ENCODE data around the gene EIF2S3. TPM values are rescaled to one million over a fixed set of nuclear protein-coding genes. Genes with fewer than 3 reads are reported as not detected.

The EIF2S3 gene
- total RNA-seq (100 to 1,000 TPM; 218 to 221 TPM), polyA plus RNA-seq (100 to 1,000 TPM; 117 to 120 TPM)

DNA sequence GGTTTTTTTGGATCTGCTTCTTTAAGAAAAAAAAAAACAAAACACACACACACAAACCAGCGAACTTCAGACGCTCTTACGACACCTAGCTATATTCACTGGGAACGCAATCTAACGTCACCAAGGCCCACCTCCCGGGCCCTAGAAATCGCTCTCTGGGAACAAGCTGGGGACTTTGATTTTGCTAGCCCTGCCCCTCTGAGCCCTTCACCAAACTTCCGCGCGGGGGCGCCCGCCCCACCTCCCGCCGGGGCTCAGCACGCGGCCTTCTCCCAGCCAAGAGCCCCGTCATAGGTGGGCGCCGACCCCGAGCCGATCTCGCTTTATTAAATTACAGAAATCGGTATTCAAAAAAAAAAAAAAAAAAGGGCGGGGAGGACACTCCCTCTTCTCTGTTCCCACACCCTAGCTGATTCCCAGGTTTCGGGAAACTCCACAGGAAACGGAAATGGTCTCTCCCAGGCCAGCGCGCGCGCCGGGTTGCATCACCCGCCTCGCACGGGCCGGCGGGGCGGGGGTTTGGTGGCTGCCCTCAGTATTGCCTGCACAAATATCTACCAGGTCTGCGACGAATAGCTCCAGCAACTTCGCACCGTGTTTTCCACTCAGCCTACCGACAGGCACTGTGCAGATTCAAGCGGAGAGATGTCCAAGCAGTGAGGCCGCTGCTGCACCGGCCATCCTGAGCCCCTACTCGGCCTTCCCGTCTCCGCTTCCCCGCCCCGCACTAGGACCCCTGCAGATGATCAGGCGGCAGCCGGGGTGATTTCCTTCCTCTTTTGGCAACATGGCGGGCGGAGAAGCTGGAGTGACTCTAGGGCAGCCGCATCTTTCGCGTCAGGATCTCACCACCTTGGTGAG, at the start of gene EIF2S3:
Gene EIF2S3, plus strand, starts transcription at position 775 of the 861 bp plus-strand sequence. Its CDS starts 13 bp downstream, at position 788.
- ChIA-PET POLR2A (ENCODE audit: partially characterized antibody) (interaction anchor here (0.6 to 5.0 kb wide), 22 partner anchors 17 to 434 kb away, joined by 3 to 76 read pairs (median 6); partner anchors contain the start of genes ACOT9, APOO, CXorf58 and KLHL15), CTCF (ENCODE audit: partially characterized antibody) (interaction anchor here (0.6 to 3.4 kb wide), 33 partner anchors 11 to 444 kb away, joined by 3 to 53 read pairs (median 4); partner anchors contain the start of genes APOO, CXorf58, KLHL15 and PRDX4)
- H3K36me3 ChIP-seq (ENCODE audit: insufficient read depth, low read length) = no peaks in the 10 kb centered on the region
- peak within 1 kb of the TSS; percentile 76 to 79 for H3K4me3 ChIP-seq (ENCODE audit: low read length in 2 of 2)
- no peaks in the 10 kb centered on the region for H3K9me3 Mint-ChIP-seq
- peaks cover 5% of the 10 kb centered on the region for H3K4me1 ChIP-seq (ENCODE audit: insufficient read depth, low read length)
- DNase-seq = peak; percentile 90 to 96 (median 94)
- intact Hi-C loops (cut with micrococcal nuclease) = loop anchor here (1.0 kb wide), 7 partner anchors 29 to 425 kb away; partner anchors contain the start of genes CXorf58, PRDX4 and SAT1
- peak within 1 kb of the TSS in 3 of 8 donors; percentile 97 to 100 (median 98) for H3K4me3 Mint-ChIP-seq
- no peaks in the 10 kb centered on the region for H3K27me3 ChIP-seq (ENCODE audit: insufficient read depth, low read length)
- no peaks in the 10 kb centered on the region for H3K9me3 ChIP-seq (ENCODE audit: control insufficient read depth in 1 of 2, low read length in 2 of 2)
- H3K4me1 Mint-ChIP-seq = peaks cover 0 to 4% (median 1%) of the 10 kb centered on the region in 4 donors
- no peak within 1 kb of the TSS for H3K27ac ChIP-seq (ENCODE audit: low read depth, low read length)
- peak within 1 kb of the TSS in 1 of 7 donors; percentile 99 for H3K27ac Mint-ChIP-seq
- no peaks in the 10 kb centered on the region for H3K27me3 Mint-ChIP-seq
- peaks cover 7 to 9% of the 10 kb centered on the region in 2 donors for H3K36me3 Mint-ChIP-seq

DNA sequence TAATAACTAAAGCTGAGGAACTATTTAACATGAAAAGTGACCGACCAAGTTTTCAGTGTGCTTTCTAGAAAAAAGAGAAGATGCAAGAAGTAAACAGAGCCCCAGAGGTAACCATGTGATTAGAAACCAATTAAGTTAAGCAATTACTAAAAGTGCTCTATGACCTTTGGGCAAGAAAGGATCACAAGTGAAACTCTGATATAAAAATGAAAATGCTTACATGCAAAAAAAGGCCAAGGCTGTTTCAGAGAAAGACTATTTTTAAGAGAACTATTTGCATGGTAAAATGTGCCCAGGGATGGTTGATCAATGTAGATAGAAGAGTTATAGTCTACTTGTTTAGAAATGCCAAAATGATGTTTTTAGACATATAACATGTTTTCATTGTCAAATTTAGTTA, 49.7 kb upstream of the EIF2S3 start:
- ChIA-PET CTCF (ENCODE audit: partially characterized antibody) (no interaction called here), POLR2A (ENCODE audit: partially characterized antibody) (no interaction called here)
- H3K27ac ChIP-seq (ENCODE audit: low read depth, low read length) = no peak overlapping the region

DNA sequence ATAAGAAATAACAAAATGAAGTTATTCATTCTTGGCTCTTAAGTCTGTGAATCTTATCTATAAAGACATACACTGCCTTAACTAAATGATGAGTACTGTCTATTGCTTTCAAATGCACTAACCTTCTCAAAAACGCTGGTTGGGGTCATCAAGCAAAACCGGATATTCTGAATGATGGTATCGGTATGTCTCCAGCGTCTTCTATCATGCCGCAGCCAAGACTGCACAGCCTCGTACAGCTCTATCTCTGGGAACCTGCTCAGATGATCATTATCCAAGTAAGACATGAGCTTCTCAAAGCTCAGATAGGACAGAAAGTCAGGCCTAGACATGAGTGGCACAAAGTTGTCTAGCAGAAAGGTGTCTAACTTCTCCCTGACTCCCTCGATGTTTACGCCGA, 48.9 kb upstream of the EIF2S3 start:
- H3K4me1 ChIP-seq (ENCODE audit: insufficient read depth, low read length) = no peaks in the 10 kb centered on the region
- ChIA-PET POLR2A (ENCODE audit: partially characterized antibody) (no interaction called here), CTCF (ENCODE audit: partially characterized antibody) (no interaction called here)
- no peaks in the 10 kb centered on the region for H3K27me3 ChIP-seq (ENCODE audit: insufficient read depth, low read length)
- H3K9me3 Mint-ChIP-seq = no peaks in the 10 kb centered on the region
- no peak overlapping the region for H3K27ac ChIP-seq (ENCODE audit: low read depth, low read length)
- DNase-seq = no peak
- H3K36me3 Mint-ChIP-seq = peaks cover 13 to 24% of the 10 kb centered on the region in 2 donors
- intact Hi-C loops (cut with micrococcal nuclease) = no loop called here
- H3K27ac Mint-ChIP-seq = no peak overlapping the region
- H3K4me3 ChIP-seq (ENCODE audit: low read length in 2 of 2) = no peak overlapping the region
- H3K4me3 Mint-ChIP-seq = no peak overlapping the region
- H3K36me3 ChIP-seq (ENCODE audit: insufficient read depth, low read length) = peaks cover 6% of the 10 kb centered on the region
- H3K4me1 Mint-ChIP-seq = peaks cover 7 to 33% (median 19%) of the 10 kb centered on the region in 4 donors
- H3K27me3 Mint-ChIP-seq = no peaks in the 10 kb centered on the region
- no peaks in the 10 kb centered on the region for H3K9me3 ChIP-seq (ENCODE audit: control insufficient read depth in 1 of 2, low read length in 2 of 2)

More for the DNA sequence above, 49.7 kb upstream of the EIF2S3 start:
- peaks cover 13 to 23% of the 10 kb centered on the region in 2 donors for H3K36me3 Mint-ChIP-seq
- H3K4me3 ChIP-seq (ENCODE audit: low read length in 2 of 2) = no peak overlapping the region
- no peak overlapping the region for H3K27ac Mint-ChIP-seq
- H3K27me3 Mint-ChIP-seq = no peaks in the 10 kb centered on the region
- no peaks in the 10 kb centered on the region for H3K27me3 ChIP-seq (ENCODE audit: insufficient read depth, low read length)
- H3K4me1 Mint-ChIP-seq = peaks cover 4 to 25% (median 12%) of the 10 kb centered on the region in 4 donors
- no peaks in the 10 kb centered on the region for H3K9me3 Mint-ChIP-seq
- no peak for DNase-seq
- H3K36me3 ChIP-seq (ENCODE audit: insufficient read depth, low read length) = peaks cover 6% of the 10 kb centered on the region
- H3K4me3 Mint-ChIP-seq = no peak overlapping the region
- no peaks in the 10 kb centered on the region for H3K9me3 ChIP-seq (ENCODE audit: control insufficient read depth in 1 of 2, low read length in 2 of 2)
- intact Hi-C loops (cut with micrococcal nuclease) = no loop called here
- no peaks in the 10 kb centered on the region for H3K4me1 ChIP-seq (ENCODE audit: insufficient read depth, low read length)

DNA sequence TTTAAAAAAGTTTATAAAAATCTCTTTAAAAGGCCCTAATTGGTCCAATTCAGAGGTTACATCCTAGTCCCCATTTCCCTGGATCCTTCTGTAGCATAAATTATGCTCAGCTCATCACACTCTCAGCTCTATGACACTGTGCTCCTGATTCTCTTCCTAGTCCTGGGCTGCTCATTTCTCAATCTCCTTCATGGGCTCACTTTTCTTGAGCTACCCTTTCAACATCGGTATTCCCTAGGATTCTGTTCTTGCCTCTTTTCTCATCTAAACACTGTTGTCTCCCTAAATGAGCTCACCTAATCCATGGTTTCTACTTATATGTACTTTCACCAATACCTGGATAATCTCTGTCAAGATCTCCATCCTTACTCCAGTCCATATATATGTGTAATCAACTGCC, 42.5 kb upstream of the EIF2S3 start:
- no peak overlapping the region for H3K27ac Mint-ChIP-seq
- no peak overlapping the region for H3K27ac ChIP-seq (ENCODE audit: low read depth, low read length)
- H3K4me3 Mint-ChIP-seq = no peak overlapping the region
- intact Hi-C loops (cut with micrococcal nuclease) = no loop called here
- H3K9me3 Mint-ChIP-seq = peaks cover 0 to 2% (median 0%) of the 10 kb centered on the region in 8 donors
- H3K36me3 Mint-ChIP-seq = peaks cover 0 to 17% of the 10 kb centered on the region in 2 donors
- H3K27me3 Mint-ChIP-seq = no peaks in the 10 kb centered on the region
- no peaks in the 10 kb centered on the region for H3K27me3 ChIP-seq (ENCODE audit: insufficient read depth, low read length)
- POLR2A ChIA-PET (ENCODE audit: partially characterized antibody) = interaction anchor here (0.9 to 1.2 kb wide), 3 partner anchors 10 to 104 kb away, joined by 3 to 4 read pairs (median 3); partner anchors contain the start of genes CXorf58 and EIF2S3
- H3K4me3 ChIP-seq (ENCODE audit: low read length in 2 of 2) = no peak overlapping the region
- no peak for DNase-seq
- H3K4me1 Mint-ChIP-seq = peaks cover 20 to 34% (median 30%) of the 10 kb centered on the region in 4 donors
- no peaks in the 10 kb centered on the region for H3K9me3 ChIP-seq (ENCODE audit: control insufficient read depth in 1 of 2, low read length in 2 of 2)
- no peaks in the 10 kb centered on the region for H3K36me3 ChIP-seq (ENCODE audit: insufficient read depth, low read length)
- peaks cover 14% of the 10 kb centered on the region for H3K4me1 ChIP-seq (ENCODE audit: insufficient read depth, low read length)
- CTCF ChIA-PET (ENCODE audit: partially characterized antibody) = interaction anchor here (0.8 to 1.2 kb wide), 3 partner anchors 23 to 59 kb away, joined by 3 to 4 read pairs (median 4); no protein-coding TSS in a partner anchor

DNA sequence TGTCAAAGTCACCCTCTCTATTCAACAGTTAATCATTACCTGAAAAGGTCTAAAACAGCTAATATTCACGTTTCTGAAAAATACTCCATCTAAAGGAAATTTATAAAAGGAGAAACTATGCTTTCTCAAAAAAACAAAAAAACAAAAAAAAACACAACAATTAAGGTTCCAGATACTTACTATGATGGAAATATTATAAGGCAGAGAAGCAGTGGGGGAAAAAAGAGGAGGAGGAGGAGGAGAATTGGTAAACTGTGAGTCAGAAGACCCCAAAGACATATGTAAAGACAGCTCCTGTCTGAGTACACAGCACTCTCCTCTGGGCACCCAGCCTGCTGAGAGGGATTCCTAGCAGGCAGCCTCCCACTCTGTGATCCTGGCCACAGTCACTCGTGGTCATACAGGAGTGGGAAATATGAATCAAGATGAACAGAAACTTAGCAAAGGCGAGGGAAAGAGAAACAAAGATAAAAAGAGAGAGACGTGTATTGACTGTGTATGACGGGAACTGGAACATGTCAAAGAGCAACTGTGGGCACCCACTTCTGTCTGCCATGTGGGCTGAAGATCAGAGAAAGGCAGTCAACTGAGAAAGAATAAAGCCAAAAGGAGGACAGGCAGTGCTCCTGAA, 40.3 kb upstream of the EIF2S3 start:
- H3K9me3 ChIP-seq (ENCODE audit: control insufficient read depth in 1 of 2, low read length in 2 of 2) = no peaks in the 10 kb centered on the region
- H3K27ac ChIP-seq (ENCODE audit: low read depth, low read length) = no peak overlapping the region
- peak in 2 of 5 donors; percentile 7 to 11 for DNase-seq
- no peaks in the 10 kb centered on the region for H3K27me3 ChIP-seq (ENCODE audit: insufficient read depth, low read length)
- peak overlapping the region in 6 of 7 donors; percentile 23 to 86 (median 68) for H3K27ac Mint-ChIP-seq
- peaks cover 20 to 30% (median 25%) of the 10 kb centered on the region in 4 donors for H3K4me1 Mint-ChIP-seq
- intact Hi-C loops (cut with micrococcal nuclease) = no loop called here
- peaks cover 0 to 2% (median 0%) of the 10 kb centered on the region in 8 donors for H3K9me3 Mint-ChIP-seq
- H3K4me3 Mint-ChIP-seq = peak overlapping the region in 5 of 8 donors; percentile 0 to 85 (median 51)
- no peak overlapping the region for H3K4me3 ChIP-seq (ENCODE audit: low read length in 2 of 2)
- POLR2A ChIA-PET (ENCODE audit: partially characterized antibody) = no interaction called here
- H3K4me1 ChIP-seq (ENCODE audit: insufficient read depth, low read length) = peaks cover 15% of the 10 kb centered on the region
- CTCF ChIA-PET (ENCODE audit: partially characterized antibody) = no interaction called here
- peaks cover 0 to 14% of the 10 kb centered on the region in 2 donors for H3K36me3 Mint-ChIP-seq
- H3K27me3 Mint-ChIP-seq = no peaks in the 10 kb centered on the region
- H3K36me3 ChIP-seq (ENCODE audit: insufficient read depth, low read length) = no peaks in the 10 kb centered on the region

DNA sequence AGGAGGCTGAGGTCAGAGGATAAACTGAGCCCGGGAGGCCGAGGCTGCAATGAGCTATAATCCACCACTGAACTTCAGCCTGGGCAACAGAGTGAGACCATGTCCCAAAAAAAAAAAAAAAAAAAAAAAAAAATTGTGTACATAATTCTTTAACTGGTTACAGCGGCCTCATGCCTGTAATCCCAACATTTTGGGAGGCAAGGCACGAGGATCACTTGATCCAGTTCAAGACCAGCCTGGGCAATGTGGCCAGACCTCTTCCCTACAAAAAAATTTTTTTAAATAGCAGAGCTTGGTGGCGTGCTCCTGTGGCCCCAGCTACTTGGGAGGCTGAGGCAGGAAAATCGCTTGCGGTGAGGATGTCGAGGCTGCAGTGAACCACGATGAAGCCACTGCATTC, 37.1 kb upstream of the EIF2S3 start:
- ChIA-PET POLR2A (ENCODE audit: partially characterized antibody) (no interaction called here), CTCF (ENCODE audit: partially characterized antibody) (no interaction called here)
- Histone ChIP-seq H3K9me3 (ENCODE audit: control insufficient read depth in 1 of 2, low read length in 2 of 2) (no peaks in the 10 kb centered on the region), H3K27me3 (ENCODE audit: insufficient read depth, low read length) (no peaks in the 10 kb centered on the region), H3K36me3 (ENCODE audit: insufficient read depth, low read length) (no peaks in the 10 kb centered on the region), H3K4me3 (ENCODE audit: low read length in 2 of 2) (no peak overlapping the region), H3K4me1 (ENCODE audit: insufficient read depth, low read length) (peaks cover 39% of the 10 kb centered on the region), H3K27ac (ENCODE audit: low read depth, low read length) (no peak overlapping the region)
- Mint-ChIP-seq H3K27me3 (no peaks in the 10 kb centered on the region), H3K9me3 (no peaks in the 10 kb centered on the region), H3K4me1 (peaks cover 22 to 37% (median 33%) of the 10 kb centered on the region in 4 donors), H3K27ac (no peak overlapping the region), H3K36me3 (peaks cover 4 to 11% of the 10 kb centered on the region in 2 donors), H3K4me3 (no peak overlapping the region)
- intact Hi-C loops (cut with micrococcal nuclease) = no loop called here
- DNase-seq = no peak

DNA sequence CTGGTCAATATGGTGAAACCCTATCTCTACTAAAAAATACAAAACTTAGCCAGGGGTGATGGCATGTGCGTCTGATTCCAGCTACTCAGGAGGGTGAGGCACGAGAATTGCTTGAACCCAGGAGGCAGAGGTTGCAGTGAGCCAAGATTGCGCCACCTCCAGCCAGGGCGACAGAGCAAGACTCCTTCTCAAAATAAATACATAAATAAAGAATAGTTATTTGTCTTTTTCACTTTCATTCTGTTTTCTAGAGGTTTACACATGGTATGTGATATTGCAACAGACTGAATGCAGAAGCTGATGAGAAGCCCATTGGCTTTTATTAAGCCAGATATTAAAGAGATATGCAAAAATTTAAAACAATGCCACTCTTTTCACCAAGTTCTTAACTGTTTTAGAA, 35.9 kb upstream of the EIF2S3 start:
- no peak for DNase-seq
- Histone ChIP-seq H3K4me3 (ENCODE audit: low read length in 2 of 2) (no peak overlapping the region), H3K27me3 (ENCODE audit: insufficient read depth, low read length) (no peaks in the 10 kb centered on the region), H3K9me3 (ENCODE audit: control insufficient read depth in 1 of 2, low read length in 2 of 2) (no peaks in the 10 kb centered on the region), H3K36me3 (ENCODE audit: insufficient read depth, low read length) (no peaks in the 10 kb centered on the region), H3K4me1 (ENCODE audit: insufficient read depth, low read length) (peaks cover 44% of the 10 kb centered on the region), H3K27ac (ENCODE audit: low read depth, low read length) (no peak overlapping the region)
- Mint-ChIP-seq H3K27ac (no peak overlapping the region), H3K9me3 (no peaks in the 10 kb centered on the region), H3K4me3 (no peak overlapping the region), H3K27me3 (no peaks in the 10 kb centered on the region), H3K36me3 (peaks cover 4 to 13% of the 10 kb centered on the region in 2 donors), H3K4me1 (peaks cover 27 to 47% (median 35%) of the 10 kb centered on the region in 4 donors)
- POLR2A ChIA-PET (ENCODE audit: partially characterized antibody) = no interaction called here
- intact Hi-C loops (cut with micrococcal nuclease) = no loop called here
- CTCF ChIA-PET (ENCODE audit: partially characterized antibody) = interaction anchor here (0.6 kb wide), 1 partner anchor 121 kb away, joined by 3 read pairs; no protein-coding TSS in a partner anchor
